H1 (cell line): ENCODE results near the gene PRMT3. TPM values are rescaled to one million over a fixed set of nuclear protein-coding genes. Genes with fewer than 3 reads are reported as not detected.
"Not testable (repeated sequence)": the region's sequence is repeated elsewhere in the genome, so short reads cannot be mapped to it uniquely, and the experiment has no call there.

ENCODE experiments used
- CTCF ChIA-PET: fragments of 300-600 bp; sonication (Branson Sonifier 250); formaldehyde crosslinking; loops from one replicate; lab custom pipeline; 2021; ENCODE audit not compliant: partially characterized antibody; lab: Charles Lee
- POLR2A ChIA-PET: fragments of 300-600 bp; sonication (Branson Sonifier 250); formaldehyde crosslinking; loops from one replicate; lab custom pipeline; 2021; ENCODE audit warnings: inconsistent platforms; ENCODE audit not compliant: partially characterized antibody; lab: Charles Lee
- DNase-seq, 2 experiments: peaks; one replicate each; pipeline versions ENCODE4 v3.0.0 to v3.0.0-alpha.2; 2010 to 2022; ENCODE audit warnings: low spot score in 2 of 2, low read depth in 1 of 2, mixed read lengths in 1 of 2
- FAIRE-seq: peaks from 2 replicates; lab custom pipeline; 2011; peaks lifted over from hg19 to GRCh38; lab: Jason Lieb, UNC
- H2AFZ ChIP-seq: 2 replicates; pipeline ENCODE4 v1.8.1; 2012; ENCODE audit warnings: low read length, inconsistent platforms
- H2AK5ac ChIP-seq: 2 replicates; pipeline ENCODE4 v1.6.1; 2013; ENCODE audit warnings: low read depth, low read length
- H2BK120ac ChIP-seq: replicated peaks from 2 replicates; pipeline ENCODE3; 2013; ENCODE audit warnings: low read depth, low read length, inconsistent platforms
- H2BK12ac ChIP-seq: 2 replicates; pipeline ENCODE4 v1.6.1; 2013; ENCODE audit warnings: low read depth, low read length
- H2BK15ac ChIP-seq: 2 replicates; pipeline ENCODE4 v1.6.1; 2013; ENCODE audit warnings: low read length
- H2BK20ac ChIP-seq: 2 replicates; pipeline ENCODE4 v1.6.1; 2013; ENCODE audit warnings: low read length
- H2BK5ac ChIP-seq: 2 replicates; pipeline ENCODE4 v1.6.1; 2013; ENCODE audit warnings: low read depth, low read length
- H3K14ac ChIP-seq: 2 replicates; pipeline ENCODE4 v1.6.1; 2013; ENCODE audit warnings: inconsistent platforms; ENCODE audit not compliant: insufficient read length
- H3K18ac ChIP-seq: 2 replicates; pipeline ENCODE4 v1.6.1; 2013; ENCODE audit warnings: low read length; ENCODE audit errors: extremely low read depth
- H3K23ac ChIP-seq: 2 replicates; pipeline ENCODE4 v1.6.1; 2013; ENCODE audit warnings: inconsistent platforms; ENCODE audit not compliant: insufficient read length
- H3K23me2 ChIP-seq: 2 replicates; pipeline ENCODE4 v1.6.1; 2013; ENCODE audit warnings: low read depth, low read length
- H3K27ac ChIP-seq: 2 replicates; pipeline ENCODE4 v1.6.1; 2011; ENCODE audit warnings: low read depth, low read length, inconsistent platforms
- H3K27me3 ChIP-seq, 4 experiments: replicated peaks in 1 of 4; 1 replicate in 1 of 4; 2 replicates in 3 of 4; pipeline versions ENCODE4 v1.6.1 to v1.8.1; 2011 to 2013; ENCODE audit warnings: low read length in 3 of 4, mild to moderate bottlenecking in 3 of 4, inconsistent platforms in 2 of 4, mixed read lengths in 2 of 4, moderate library complexity in 1 of 4; ENCODE audit not compliant: control insufficient read depth in 3 of 4, insufficient read depth in 3 of 4; ENCODE audit errors: extremely low read depth in 1 of 4
- H3K36me3 ChIP-seq, 4 experiments: 2 replicates each; pipeline versions ENCODE4 v1.6.1 to v1.8.1; 2011 to 2013; ENCODE audit warnings: mild to moderate bottlenecking in 4 of 4, low read length in 3 of 4, moderate library complexity in 2 of 4, control low read depth in 1 of 4, inconsistent platforms in 1 of 4; ENCODE audit not compliant: insufficient read depth in 4 of 4, control insufficient read depth in 2 of 4
- H3K4ac ChIP-seq: replicated peaks from 2 replicates; pipeline ENCODE3; 2013; ENCODE audit warnings: low read length, low read depth, mixed read lengths, inconsistent platforms; ENCODE audit not compliant: insufficient read length
- H3K4me1 ChIP-seq, 4 experiments: replicated peaks in 1 of 4; 1 replicate in 1 of 4; 2 replicates in 3 of 4; pipeline versions ENCODE4 v1.6.1 to v1.8.1; 2011 to 2013; ENCODE audit warnings: low read length in 3 of 4, inconsistent platforms in 2 of 4, mixed read lengths in 1 of 4; ENCODE audit not compliant: insufficient read depth in 4 of 4, control insufficient read depth in 3 of 4
- H3K4me2 ChIP-seq, 2 experiments: 2 replicates each; pipeline versions ENCODE4 v1.6.1 to v1.8.1; 2011 to 2013; ENCODE audit warnings: low read depth in 2 of 2, low read length in 2 of 2, control low read depth in 1 of 2, inconsistent platforms in 1 of 2, mild to moderate bottlenecking in 1 of 2; ENCODE audit not compliant: insufficient read depth in 1 of 2
- H3K4me3 ChIP-seq, 4 experiments: fragments of 200-600, 300-600 bp in 1 of 4; sonication (generic), shearing (Covaris generic), sonication (Bioruptor Twin) in 1 of 4; 2 replicates each; pipeline versions ENCODE4 v1.5.1 to v1.8.1; 2011 to 2016; ENCODE audit warnings: low read length in 4 of 4, low read depth in 3 of 4, control low read depth in 2 of 4, inconsistent platforms in 2 of 4, mild to moderate bottlenecking in 2 of 4, mixed read lengths in 1 of 4, moderate library complexity in 1 of 4; ENCODE audit not compliant: insufficient read depth in 2 of 4; ENCODE audit errors: extremely low read depth in 1 of 4
- H3K56ac ChIP-seq: replicated peaks from 2 replicates; pipeline ENCODE3; 2013; ENCODE audit warnings: low read depth, mild to moderate bottlenecking, mixed read lengths, low read length, inconsistent platforms; ENCODE audit not compliant: insufficient read length
- H3K79me1 ChIP-seq: 2 replicates; pipeline ENCODE4 v1.6.1; 2013; ENCODE audit warnings: low read depth, low read length, control low read depth
- H3K79me2 ChIP-seq, 2 experiments: 2 replicates each; pipeline versions ENCODE4 v1.6.1 to v1.8.1; 2012 to 2013; ENCODE audit warnings: low read length in 2 of 2, mild to moderate bottlenecking in 2 of 2, inconsistent platforms in 1 of 2; ENCODE audit not compliant: insufficient read depth in 2 of 2, control insufficient read depth in 1 of 2
- H3K9ac ChIP-seq, 4 experiments: replicated peaks in 1 of 4; 1 replicate in 1 of 4; 2 replicates in 3 of 4; pipeline versions ENCODE4 v1.6.1 to v1.8.1; 2011 to 2013; ENCODE audit warnings: low read depth in 3 of 4, low read length in 3 of 4, control low read depth in 2 of 4, mild to moderate bottlenecking in 2 of 4, moderate library complexity in 2 of 4, inconsistent platforms in 1 of 4; ENCODE audit errors: extremely low read depth in 1 of 4
- H3K9me3 ChIP-seq, 2 experiments: 2 replicates each; pipeline versions ENCODE4 v1.6.1 to v1.8.1; 2012 to 2013; ENCODE audit warnings: mild to moderate bottlenecking in 2 of 2, moderate library complexity in 2 of 2, control low read depth in 1 of 2, inconsistent platforms in 1 of 2, low read depth in 1 of 2, low read length in 1 of 2, mixed read lengths in 1 of 2; ENCODE audit not compliant: insufficient read depth in 2 of 2
- H4K20me1 ChIP-seq, 2 experiments: replicated peaks in 1 of 2; 2 replicates each; pipeline versions ENCODE3 to v1.8.1; 2011 to 2013; ENCODE audit warnings: inconsistent platforms in 2 of 2, low read length in 2 of 2, mild to moderate bottlenecking in 1 of 2; ENCODE audit not compliant: insufficient read depth in 2 of 2, control insufficient read depth in 1 of 2
- H4K5ac ChIP-seq: 2 replicates; pipeline ENCODE4 v1.6.1; 2013; ENCODE audit warnings: low read length, low read depth, mixed read lengths, inconsistent platforms; ENCODE audit not compliant: insufficient read length
- H4K8ac ChIP-seq: 2 replicates; pipeline ENCODE4 v1.8.0; 2013; ENCODE audit warnings: mild to moderate bottlenecking, moderate library complexity, low read length, inconsistent platforms; ENCODE audit not compliant: insufficient read depth; ENCODE audit errors: extremely low read depth
- H4K91ac ChIP-seq: replicated peaks from 2 replicates; pipeline ENCODE3; 2013; ENCODE audit warnings: low read length, mixed read lengths, inconsistent platforms; ENCODE audit not compliant: insufficient read length
- polyA plus RNA-seq, 7 experiments: library from polyadenylated mRNA; depleted of rRNA in 3 of 7; stranded (reverse) in 5 of 7; unstranded in 2 of 7; fragments of >200 nt in 5 of 7; fragments of 200-250 nt in 2 of 7; gene quantifications; 1 replicate in 5 of 7; 2 replicates in 1 of 7; 4 replicates in 1 of 7; pipeline versions ENCODE4 v1.2.1 to v1.2.3, GENCODE V29; 2011 to 2013; ENCODE audit warnings: missing spikeins in 2 of 7, mixed read lengths in 2 of 7
- total RNA-seq: library from RNA; stranded (reverse); fragmentation: NEBNext Ultra II Directional; extraction: Animal tissue kit (Norgen Biotek cat#: 25700); gene quantifications from 2 replicates; pipeline ENCODE4 v1.2.1, GENCODE V29; 2021

The PRMT3 gene
- total and polyA plus RNA-seq, 2 of the 8 experiments (the other 6 are each of a cell fraction or from before 2014, with no cell fraction given): 11.2 to 26.5 TPM

DNA sequence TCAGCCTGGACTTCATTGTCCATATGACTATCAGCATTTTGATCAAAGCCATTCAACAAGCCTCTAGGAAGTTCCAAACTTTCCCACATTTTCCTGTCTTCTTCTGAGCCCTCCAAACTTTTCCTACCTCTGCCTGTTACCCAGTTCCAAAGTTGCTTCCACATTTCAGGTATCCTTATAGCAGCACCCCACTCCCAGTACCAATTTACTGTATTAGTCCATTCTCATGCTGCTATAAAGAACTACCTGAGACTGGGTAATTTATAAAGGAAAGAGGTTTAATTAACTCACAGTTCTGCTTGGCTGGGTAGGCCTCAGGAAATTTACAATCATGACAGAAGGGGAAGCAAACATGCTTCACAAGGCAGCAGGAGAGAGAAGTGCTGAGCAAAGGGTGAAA lies 168.9 kb downstream of the PRMT3 start:
- POLR2A ChIA-PET, H4K8ac ChIP-seq: not testable (repeated sequence)

More for the DNA sequence above, 168.9 kb downstream of the PRMT3 start:
- H3K56ac ChIP-seq, H2BK20ac ChIP-seq, H2BK12ac ChIP-seq, H3K9ac ChIP-seq, H4K91ac ChIP-seq, H2AFZ ChIP-seq, H3K79me1 ChIP-seq, H3K4me2 ChIP-seq, H2AK5ac ChIP-seq, H3K4ac ChIP-seq, H3K79me2 ChIP-seq, DNase-seq, H3K23ac ChIP-seq, H3K23me2 ChIP-seq, H3K18ac ChIP-seq, H2BK5ac ChIP-seq, H2BK120ac ChIP-seq, H2BK15ac ChIP-seq, H3K4me3 ChIP-seq, CTCF ChIA-PET, H3K14ac ChIP-seq, H3K36me3 ChIP-seq, FAIRE-seq, H3K4me1 ChIP-seq, H4K5ac ChIP-seq, H3K27ac ChIP-seq, H3K27me3 ChIP-seq, H4K20me1 ChIP-seq: not testable (repeated sequence)
- peaks cover 8 to 11% of the 10 kb centered on the region in 2 experiments; a peak in 3 of 4 replicates for H3K9me3 ChIP-seq
